Mucosa of stomach (tissue), 1 donor: ENCODE measurements around the gene DYNC1I2.
A peak's percentile ranks its signal among the peaks of the same experiment; 100 is the strongest.

Experiments
- H3K27me3 ChIP-seq: one replicate; pipeline ENCODE4 v1.7.0; 2013; ENCODE audit warnings: mild to moderate bottlenecking, low read length; ENCODE audit not compliant: control insufficient read depth, insufficient read depth
- H3K36me3 ChIP-seq: one replicate; pipeline ENCODE4 v1.7.0; 2013; ENCODE audit warnings: low read length; ENCODE audit not compliant: control insufficient read depth, insufficient read depth
- H3K4me1 ChIP-seq: one replicate; pipeline ENCODE4 v1.7.0; 2013; ENCODE audit warnings: mild to moderate bottlenecking, low read length; ENCODE audit not compliant: control insufficient read depth, insufficient read depth
- H3K4me3 ChIP-seq: one replicate; pipeline ENCODE4 v1.7.0; 2013; ENCODE audit warnings: low read length
- H3K9ac ChIP-seq: one replicate; pipeline ENCODE4 v1.7.0; 2013; ENCODE audit warnings: mild to moderate bottlenecking, low read length, moderate library complexity
- H3K9me3 ChIP-seq: one replicate; pipeline ENCODE4 v1.7.0; 2013; ENCODE audit warnings: mild to moderate bottlenecking, low read length, moderate library complexity; ENCODE audit not compliant: control insufficient read depth
- donor health status: Pancreatic carcinoma.

DYNC1I2 gene

GRCh38 chr2:171688129-171688465, 828 bp downstream of the DYNC1I2 start:
- H3K27me3 ChIP-seq = no peaks in the 10 kb centered on the region
- H3K9ac ChIP-seq = peak overlapping the region; percentile 73
- H3K36me3 ChIP-seq = no peaks in the 10 kb centered on the region
- peak overlapping the region; percentile 88 for H3K4me3 ChIP-seq
- peaks cover 5% of the 10 kb centered on the region for H3K4me1 ChIP-seq
- no peaks in the 10 kb centered on the region for H3K9me3 ChIP-seq

- Histone ChIP-seq H3K4me1 (peaks cover 5% of the 10 kb centered on the region), H3K36me3 (no peaks in the 10 kb centered on the region), H3K27me3 (no peaks in the 10 kb centered on the region), H3K9me3 (no peaks in the 10 kb centered on the region), H3K4me3 (no peak overlapping the region), H3K9ac (no peak overlapping the region)
Measured at GRCh38 chr2:171692331-171692730, 5.1 kb downstream of the DYNC1I2 start.

GRCh38 chr2:171702781-171703556, 15.7 kb downstream of the DYNC1I2 start:
- Histone ChIP-seq H3K4me1 (peaks cover 4% of the 10 kb centered on the region), H3K9ac (no peak overlapping the region), H3K27me3 (no peaks in the 10 kb centered on the region), H3K9me3 (no peaks in the 10 kb centered on the region), H3K36me3 (no peaks in the 10 kb centered on the region), H3K4me3 (no peak overlapping the region)

- no peak overlapping the region for H3K9ac ChIP-seq
Measured at GRCh38 chr2:171703574-171704347, 16.5 kb downstream of the DYNC1I2 start.

GRCh38 chr2:171706152-171706803, 19.0 kb downstream of the DYNC1I2 start:
- no peak overlapping the region for H3K9ac ChIP-seq
- no peaks in the 10 kb centered on the region for H3K36me3 ChIP-seq
- no peaks in the 10 kb centered on the region for H3K27me3 ChIP-seq
- peaks cover under 1% of the 10 kb centered on the region for H3K4me1 ChIP-seq
- H3K9me3 ChIP-seq = no peaks in the 10 kb centered on the region
- no peak overlapping the region for H3K4me3 ChIP-seq

More at GRCh38 chr2:171703574-171704347, 16.5 kb downstream of the DYNC1I2 start:
- H3K4me3 ChIP-seq = no peak overlapping the region
- no peaks in the 10 kb centered on the region for H3K9me3 ChIP-seq
- peaks cover 4% of the 10 kb centered on the region for H3K4me1 ChIP-seq
- no peaks in the 10 kb centered on the region for H3K27me3 ChIP-seq
- no peaks in the 10 kb centered on the region for H3K36me3 ChIP-seq

GRCh38 chr2:171707752-171708151, 20.5 kb downstream of the DYNC1I2 start:
- H3K4me3 ChIP-seq = no peak overlapping the region
- no peak overlapping the region for H3K9ac ChIP-seq
- H3K4me1 ChIP-seq = no peaks in the 10 kb centered on the region
- H3K9me3 ChIP-seq = no peaks in the 10 kb centered on the region
- no peaks in the 10 kb centered on the region for H3K27me3 ChIP-seq
- no peaks in the 10 kb centered on the region for H3K36me3 ChIP-seq

- Histone ChIP-seq H3K27me3 (no peaks in the 10 kb centered on the region), H3K4me1 (no peaks in the 10 kb centered on the region)
Measured at GRCh38 chr2:171709011-171709685, 21.9 kb downstream of the DYNC1I2 start.

GRCh38 chr2:171711351-171711750, 24.1 kb downstream of the DYNC1I2 start:
- no peaks in the 10 kb centered on the region for H3K36me3 ChIP-seq
- H3K4me3 ChIP-seq = no peak overlapping the region
- no peaks in the 10 kb centered on the region for H3K9me3 ChIP-seq
- no peak overlapping the region for H3K9ac ChIP-seq
- no peaks in the 10 kb centered on the region for H3K4me1 ChIP-seq
- no peaks in the 10 kb centered on the region for H3K27me3 ChIP-seq

More at GRCh38 chr2:171709011-171709685, 21.9 kb downstream of the DYNC1I2 start:
- H3K4me3 ChIP-seq = no peak overlapping the region
- no peaks in the 10 kb centered on the region for H3K36me3 ChIP-seq
- no peak overlapping the region for H3K9ac ChIP-seq
- no peaks in the 10 kb centered on the region for H3K9me3 ChIP-seq

- H3K36me3 ChIP-seq = no peaks in the 10 kb centered on the region
- H3K9me3 ChIP-seq = no peaks in the 10 kb centered on the region
- H3K4me3 ChIP-seq = no peak overlapping the region
- H3K27me3 ChIP-seq = no peaks in the 10 kb centered on the region
- no peak overlapping the region for H3K9ac ChIP-seq
- no peaks in the 10 kb centered on the region for H3K4me1 ChIP-seq
Measured at GRCh38 chr2:171712051-171712450, 24.8 kb downstream of the DYNC1I2 start.

- no peak overlapping the region for H3K9ac ChIP-seq
- H3K9me3 ChIP-seq = no peaks in the 10 kb centered on the region
- H3K4me1 ChIP-seq = no peaks in the 10 kb centered on the region
- H3K36me3 ChIP-seq = no peaks in the 10 kb centered on the region
- no peak overlapping the region for H3K4me3 ChIP-seq
- no peaks in the 10 kb centered on the region for H3K27me3 ChIP-seq
Measured at GRCh38 chr2:171718720-171719119, 31.5 kb downstream of the DYNC1I2 start.

- H3K9me3 ChIP-seq = no peaks in the 10 kb centered on the region
- no peaks in the 10 kb centered on the region for H3K4me1 ChIP-seq
- no peak overlapping the region for H3K9ac ChIP-seq
- no peaks in the 10 kb centered on the region for H3K36me3 ChIP-seq
- no peaks in the 10 kb centered on the region for H3K27me3 ChIP-seq
- H3K4me3 ChIP-seq = no peak overlapping the region
Measured at GRCh38 chr2:171719660-171720059, 32.4 kb downstream of the DYNC1I2 start.
